GM12891 (cell line): ENCODE data around the gene PAX4.

ENCODE experiments used
- PAX5 ChIP-seq: IDR thresholded peaks from 2 replicates; pipeline ENCODE4 v1.6.1; 2011; ENCODE audit warnings: low read length, moderate library complexity, mild to moderate bottlenecking; ENCODE audit not compliant: insufficient read depth, severe bottlenecking
- POLR2A ChIP-seq: IDR thresholded peaks from 2 replicates; pipeline ENCODE4 v1.6.1; 2011; ENCODE audit warnings: low read depth, low read length, control low read depth
- POLR2AphosphoS5 ChIP-seq: IDR thresholded peaks from 2 replicates; pipeline ENCODE4 v1.6.1; 2011; ENCODE audit warnings: low read depth, low read length, control low read depth
- SPI1 ChIP-seq: IDR thresholded peaks from 2 replicates; pipeline ENCODE4 v1.6.1; 2011; ENCODE audit warnings: low read depth, low read length, control low read depth

GRCh38 chr7:127647636-127648035, 29.7 kb upstream of the PAX4 start:
- TF ChIP-seq POLR2AphosphoS5 (no peak), POLR2A (no peak), SPI1 (no peak), PAX5 (no peak)
